Stomach (tissue), 9 donors: ENCODE data around the gene MAGIX. TPM values are rescaled to one million over a fixed set of nuclear protein-coding genes. Genes with fewer than 3 reads are reported as not detected.

Source experiments
- DNase-seq, 2 donors: peaks; one replicate each; pipeline versions ENCODE4 v3.0.0 to v3.0.0-alpha.2; 2013 to 2019
- H3K27ac ChIP-seq, 5 donors: fragments of 200-600 bp in 4 of 5; sonication (generic) in 4 of 5; one replicate each; pipeline ENCODE4 v1.5.1; 2013 to 2019; ENCODE audit warnings: mild to moderate bottlenecking in 1 of 5, moderate library complexity in 1 of 5
- H3K27me3 ChIP-seq, 3 donors: fragments of 200-600 bp; sonication (generic); one replicate each; pipeline ENCODE4 v1.5.1; 2017 to 2019; ENCODE audit warnings: mixed run types in 1 of 3
- H3K36me3 ChIP-seq, 4 donors: fragments of 200-600 bp; sonication (generic); 1 replicate in 3 of 4; 2 replicates in 1 of 4; pipeline ENCODE4 v1.5.1; 2016 to 2019
- H3K4me1 ChIP-seq, 4 donors: fragments of 200-600 bp; sonication (generic); one replicate each; pipeline ENCODE4 v1.5.1; 2016 to 2019
- H3K4me3 ChIP-seq, 4 donors: fragments of 200-600 bp; sonication (generic) in 3 of 4; one replicate each; pipeline ENCODE4 v1.5.1; 2016 to 2019; ENCODE audit warnings: mild to moderate bottlenecking in 1 of 4
- H3K9me3 ChIP-seq, 4 donors: fragments of 200-600 bp; sonication (generic); one replicate each; pipeline ENCODE4 v1.5.1; 2016 to 2019
- EP300 ChIP-seq: sonication (generic); formaldehyde crosslinking; IDR thresholded peaks from one replicate; pipeline ENCODE4 v1.6.1; 2017; ENCODE audit warnings: antibody characterized with exemption
- POLR2A ChIP-seq, 4 donors: fragments of 450-650 bp; IDR thresholded peaks; one replicate each; pipeline ENCODE4 v1.6.1; 2016; ENCODE audit warnings: antibody characterized with exemption in 4 of 4, control low read depth in 2 of 4, mild to moderate bottlenecking in 1 of 4, moderate library complexity in 1 of 4
- POLR2AphosphoS5 ChIP-seq, 3 donors: sonication (generic); formaldehyde crosslinking; IDR thresholded peaks; one replicate each; pipeline ENCODE4 v1.6.1; 2016; ENCODE audit warnings: antibody characterized with exemption in 3 of 3
- WGBS, 5 donors: extraction: QIAGEN DNeasy Blood & Tissue Kit in 3 of 5; methylation state at CpG; one replicate each; pipeline versions ENCODE4 v1.1.5 to v1.1.7; 2013 to 2018; 5-methylcytosine and 5-hydroxymethylcytosine counted together
- intact Hi-C: fragments of 100-400 bp; cut with DNase I; formaldehyde crosslinking; loops from one replicate; pipeline ENCODE4 v1.15.1; 2023; ENCODE audit warnings: low total_unique reads
- polyA plus RNA-seq, 3 donors: library from polyadenylated mRNA; stranded (reverse); fragments of 200-250 nt; gene quantifications; one replicate each; pipeline ENCODE4 v1.2.3, GENCODE V29; 2013
- total RNA-seq, 5 donors: library from RNA; depleted of rRNA; stranded (reverse); fragments of >200 nt; gene quantifications; one replicate each; pipeline versions ENCODE4 v1.1.0 to v1.2.3, GENCODE V29; 2014 to 2016
- TF ChIP-seq, protein P1 (sequence below), 7 experiments: fragments of 450-650 bp in 4 of 7; fragments of 200-600 bp in 3 of 7; sonication (generic) in 3 of 7; IDR thresholded peaks; one replicate each; pipeline ENCODE4 v1.5.1; 2016 to 2019; ENCODE audit warnings: antibody characterized with exemption in 7 of 7, control low read depth in 2 of 7, mild to moderate bottlenecking in 1 of 7
- donor health status: healthy with polysubstance abuse.
- donor health status: Bipolar disorder and iron deficiency.
- donor health status: healthy.

Gene MAGIX
- total and polyA plus RNA-seq, 8 donors = 4.7 to 43.2 (median 25.2) TPM

- WGBS, 5 donors = 32 to 54% (median 39%) methylated on average over 19 to 28 of the region's 28 CpGs
- Histone ChIP-seq H3K4me1 (no peaks in the 10 kb centered on the region), H3K9me3 (no peaks in the 10 kb centered on the region), H3K4me3 (no peak overlapping the region), H3K27ac (no peak overlapping the region), H3K36me3 (no peaks in the 10 kb centered on the region), H3K27me3 (peaks cover 0 to 10% (median 0%) of the 10 kb centered on the region in 3 donors)
- intact Hi-C loops = no loop called here
- DNase-seq = no peak
- TF ChIP-seq POLR2AphosphoS5 (IDR thresholded peaks at IDR 0.05) (no peak), EP300 (no peak), POLR2A (IDR thresholded peaks at IDR 0.05) (no peak)
- TF ChIP-seq, protein P1, sequence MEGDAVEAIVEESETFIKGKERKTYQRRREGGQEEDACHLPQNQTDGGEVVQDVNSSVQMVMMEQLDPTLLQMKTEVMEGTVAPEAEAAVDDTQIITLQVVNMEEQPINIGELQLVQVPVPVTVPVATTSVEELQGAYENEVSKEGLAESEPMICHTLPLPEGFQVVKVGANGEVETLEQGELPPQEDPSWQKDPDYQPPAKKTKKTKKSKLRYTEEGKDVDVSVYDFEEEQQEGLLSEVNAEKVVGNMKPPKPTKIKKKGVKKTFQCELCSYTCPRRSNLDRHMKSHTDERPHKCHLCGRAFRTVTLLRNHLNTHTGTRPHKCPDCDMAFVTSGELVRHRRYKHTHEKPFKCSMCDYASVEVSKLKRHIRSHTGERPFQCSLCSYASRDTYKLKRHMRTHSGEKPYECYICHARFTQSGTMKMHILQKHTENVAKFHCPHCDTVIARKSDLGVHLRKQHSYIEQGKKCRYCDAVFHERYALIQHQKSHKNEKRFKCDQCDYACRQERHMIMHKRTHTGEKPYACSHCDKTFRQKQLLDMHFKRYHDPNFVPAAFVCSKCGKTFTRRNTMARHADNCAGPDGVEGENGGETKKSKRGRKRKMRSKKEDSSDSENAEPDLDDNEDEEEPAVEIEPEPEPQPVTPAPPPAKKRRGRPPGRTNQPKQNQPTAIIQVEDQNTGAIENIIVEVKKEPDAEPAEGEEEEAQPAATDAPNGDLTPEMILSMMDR (IDR thresholded peaks at IDR 0.05) = no peak
These were observed 47.1 kb downstream of the MAGIX start for GRCh38 chrX:49209434-49210251.

- peaks cover 0 to 10% (median 0%) of the 10 kb centered on the region in 3 donors for H3K27me3 ChIP-seq
- H3K27ac ChIP-seq = no peak overlapping the region
- H3K4me3 ChIP-seq = no peak overlapping the region
- no peaks in the 10 kb centered on the region for H3K36me3 ChIP-seq
- DNase-seq = no peak
- WGBS, 5 donors = 70 to 89% (median 74%) methylated on average over 8 of the region's 8 CpGs
- intact Hi-C loops = no loop called here
- no peak for TF ChIP-seq POLR2AphosphoS5 (IDR thresholded peaks at IDR 0.05)
- TF ChIP-seq POLR2A (IDR thresholded peaks at IDR 0.05) = no peak
- TF ChIP-seq, protein P1 (IDR thresholded peaks at IDR 0.05) = no peak
- no peak for TF ChIP-seq EP300
- no peaks in the 10 kb centered on the region for H3K9me3 ChIP-seq
- H3K4me1 ChIP-seq = no peaks in the 10 kb centered on the region
These were observed 47.8 kb downstream of the MAGIX start for GRCh38 chrX:49210406-49210805.

GRCh38 chrX:49211074-49211473, 48.5 kb downstream of the MAGIX start:
- 79 to 88% (median 82%) methylated on average over 8 to 9 of the region's 9 CpGs for WGBS, 5 donors
- Histone ChIP-seq H3K36me3 (no peaks in the 10 kb centered on the region), H3K27ac (no peak overlapping the region), H3K4me3 (no peak overlapping the region), H3K4me1 (no peaks in the 10 kb centered on the region), H3K27me3 (peaks cover 0 to 10% (median 0%) of the 10 kb centered on the region in 3 donors), H3K9me3 (no peaks in the 10 kb centered on the region)
- intact Hi-C loops = no loop called here
- TF ChIP-seq EP300 (no peak), POLR2AphosphoS5 (IDR thresholded peaks at IDR 0.05) (no peak), POLR2A (IDR thresholded peaks at IDR 0.05) (no peak)
- TF ChIP-seq, protein P1 (IDR thresholded peaks at IDR 0.05) = no peak
- no peak for DNase-seq

DNA sequence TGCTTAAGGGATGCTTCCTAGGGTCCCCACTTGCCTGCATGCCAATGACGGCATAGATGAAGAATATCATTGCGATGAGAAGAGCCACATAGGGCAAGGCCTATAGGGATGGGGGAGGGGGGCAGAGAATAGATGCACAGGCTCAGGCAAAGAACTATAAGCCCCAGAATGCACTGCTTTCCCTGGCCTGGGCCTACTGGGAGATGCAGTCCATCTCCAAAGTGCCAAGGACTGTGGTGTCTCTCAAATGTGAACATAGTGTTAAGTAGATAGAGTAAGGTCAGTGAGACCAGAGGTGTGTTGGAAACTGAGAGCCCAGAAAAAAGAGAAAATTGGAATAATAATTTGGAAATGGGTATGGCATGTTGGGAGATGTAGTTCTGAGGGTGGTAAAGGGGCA, 49.7 kb downstream of the MAGIX start:
- Histone ChIP-seq H3K27ac (no peak overlapping the region), H3K27me3 (peaks cover 0 to 5% (median 0%) of the 10 kb centered on the region in 3 donors), H3K4me3 (no peak overlapping the region), H3K9me3 (no peaks in the 10 kb centered on the region), H3K4me1 (no peaks in the 10 kb centered on the region), H3K36me3 (no peaks in the 10 kb centered on the region)
- TF ChIP-seq, protein P1 (IDR thresholded peaks at IDR 0.05) = no peak
- TF ChIP-seq EP300 = no peak
- no peak for TF ChIP-seq POLR2A (IDR thresholded peaks at IDR 0.05)
- no peak for TF ChIP-seq POLR2AphosphoS5 (IDR thresholded peaks at IDR 0.05)
- no peak for DNase-seq
- intact Hi-C loops = no loop called here
- WGBS, 5 donors = 72 to 89% (median 86%) methylated on average over 2 of the region's 2 CpGs
